ENCODE results near the gene SGIP1. TPM values are rescaled to one million over a fixed set of nuclear protein-coding genes. Genes with fewer than 3 reads are reported as not detected.

The SGIP1 gene
- total and polyA plus RNA-seq, 2 of the 8 experiments (the other 6 are each of a cell fraction or from before 2014, with no cell fraction given), result 1.4 to 2.1 TPM

GRCh38 chr1:66626261-66626660, 92.3 kb downstream of the SGIP1 start (continued):
- no peak for TF ChIP-seq ZNF274 (IDR thresholded peaks at IDR 0.05; ENCODE audit: borderline replicate concordance, extremely low read depth, low read length)
- no peak for TF ChIP-seq CHD7 (IDR thresholded peaks at IDR 0.05; ENCODE audit: insufficient replicate concordance, low read length)
- TF ChIP-seq CBX5 (IDR thresholded peaks at IDR 0.05; ENCODE audit: low read depth, low read length), result no peak
- TF ChIP-seq SP1 (IDR thresholded peaks at IDR 0.05; ENCODE audit: low read depth, low read length), result no peak
